ENCODE results near the gene HOMER2. TPM values are rescaled to one million over a fixed set of nuclear protein-coding genes. Genes with fewer than 3 reads are reported as not detected.
A peak's percentile ranks its signal among the peaks of the same experiment; 100 is the strongest.
"Not testable (repeated sequence)": the region's sequence is repeated elsewhere in the genome, so short reads cannot be mapped to it uniquely, and the experiment has no call there.

The HOMER2 gene
- polyA plus RNA-seq (2011; rRNA removed): 0.61 and 1.1 TPM in 2 replicates
- 3.2 and 3.6 TPM in 2 replicates for polyA minus RNA-seq (2011; rRNA and poly(A)+ RNA removed)

GRCh38 chr15:82952158-82953081 lies at the start of gene HOMER2:
TSS of gene HOMER2 (minus strand) at chr15:82952720. CDS start at chr15:82952535, 185 bp downstream.
- ChIA-PET POLR2A (no interaction called here), CTCF (no interaction called here)
- H3K4me3 ChIP-seq (ENCODE audit: low read depth, low read length): peak within 1 kb of the TSS; percentile 17; the same call in 1 of the 2 replicates
- H3K9me3 ChIP-seq (ENCODE audit: control insufficient read depth, insufficient read depth, low read length): no peaks in the 10 kb centered on the region
- DNase-seq (ENCODE audit: low read depth, low spot score): no peak
- H3K27me3 ChIP-seq (ENCODE audit: control insufficient read depth, insufficient read depth, low read length): peaks cover 18% of the 10 kb centered on the region
- no peak within 1 kb of the TSS for H3K27ac ChIP-seq (ENCODE audit: low read depth, low read length)
- no peak for TF ChIP-seq CTCF (IDR thresholded peaks at IDR 0.05; ENCODE audit: low read depth, low read length)

- POLR2A ChIA-PET: interaction anchor here (1.5 kb wide), 1 partner anchor 460 kb away, joined by 5 read pairs; the partner anchor contains the start of gene RPS17
- H3K27ac ChIP-seq (ENCODE audit: low read depth, low read length); H3K9me3 ChIP-seq (ENCODE audit: control insufficient read depth, insufficient read depth, low read length); DNase-seq (ENCODE audit: low read depth, low spot score); H3K27me3 ChIP-seq (ENCODE audit: control insufficient read depth, insufficient read depth, low read length); H3K4me3 ChIP-seq (ENCODE audit: low read depth, low read length): not testable (repeated sequence)
- CTCF ChIA-PET: interaction anchor here (0.6 to 5.4 kb wide), 15 partner anchors 8 to 464 kb away, joined by 3 to 55 read pairs (median 4); partner anchors contain the start of genes BTBD1, C15orf40 and RPS17
These were observed 48.1 kb upstream of the HOMER2 start for GRCh38 chr15:83000672-83001031.

- POLR2A ChIA-PET: interaction anchor here (1.5 kb wide), 1 partner anchor 460 kb away, joined by 5 read pairs; the partner anchor contains the start of gene RPS17
- H3K27me3 ChIP-seq (ENCODE audit: control insufficient read depth, insufficient read depth, low read length): no peaks in the 10 kb centered on the region
- DNase-seq (ENCODE audit: low read depth, low spot score): no peak
- CTCF ChIA-PET: interaction anchor here (0.6 to 5.4 kb wide), 26 partner anchors 8 to 469 kb away, joined by 3 to 55 read pairs (median 4); partner anchors contain the start of genes BTBD1, C15orf40, RAMAC and RPS17
- no peak overlapping the region for H3K27ac ChIP-seq (ENCODE audit: low read depth, low read length)
- peak; percentile 55 for TF ChIP-seq CTCF (IDR thresholded peaks at IDR 0.05; ENCODE audit: low read depth, low read length)
- peak overlapping the region; percentile 45 for H3K4me3 ChIP-seq (ENCODE audit: low read depth, low read length)
- no peaks in the 10 kb centered on the region for H3K9me3 ChIP-seq (ENCODE audit: control insufficient read depth, insufficient read depth, low read length)
These were observed 47.6 kb upstream of the HOMER2 start for GRCh38 chr15:82999905-83000671.

GRCh38 chr15:82999426-82999825 lies 46.9 kb upstream of the HOMER2 start:
- DNase-seq (ENCODE audit: low read depth, low spot score): no peak
- ChIA-PET POLR2A (interaction anchor here (1.5 kb wide), 1 partner anchor 459 kb away, joined by 5 read pairs; the partner anchor contains the start of gene RPS17), CTCF (interaction anchor here (0.8 to 5.4 kb wide), 21 partner anchors 7 to 469 kb away, joined by 3 to 55 read pairs (median 4); partner anchors contain the start of genes C15orf40, RAMAC and RPS17)
- Histone ChIP-seq H3K27me3 (ENCODE audit: control insufficient read depth, insufficient read depth, low read length) (no peaks in the 10 kb centered on the region), H3K4me3 (ENCODE audit: low read depth, low read length) (no peak overlapping the region), H3K27ac (ENCODE audit: low read depth, low read length) (no peak overlapping the region), H3K9me3 (ENCODE audit: control insufficient read depth, insufficient read depth, low read length) (no peaks in the 10 kb centered on the region)
- no peak for TF ChIP-seq CTCF (IDR thresholded peaks at IDR 0.05; ENCODE audit: low read depth, low read length)

- H3K9me3 ChIP-seq (ENCODE audit: control insufficient read depth, insufficient read depth, low read length): no peaks in the 10 kb centered on the region
- no peak overlapping the region for H3K4me3 ChIP-seq (ENCODE audit: low read depth, low read length)
- no peaks in the 10 kb centered on the region for H3K27me3 ChIP-seq (ENCODE audit: control insufficient read depth, insufficient read depth, low read length)
- CTCF ChIA-PET: interaction anchor here (0.9 to 1.6 kb wide), 3 partner anchors 14 to 465 kb away, joined by 3 to 4 read pairs (median 3); no protein-coding TSS in a partner anchor
- POLR2A ChIA-PET: no interaction called here
- no peak overlapping the region for H3K27ac ChIP-seq (ENCODE audit: low read depth, low read length)
- no peak for DNase-seq (ENCODE audit: low read depth, low spot score)
- TF ChIP-seq CTCF (IDR thresholded peaks at IDR 0.05; ENCODE audit: low read depth, low read length): no peak
These were observed 43.4 kb upstream of the HOMER2 start for GRCh38 chr15:82995938-82996337.
